AG09319 (cell line): ENCODE data around the gene EBLN2.
A peak's percentile ranks its signal among the peaks of the same experiment; 100 is the strongest.
"Not testable (repeated sequence)": the region's sequence is repeated elsewhere in the genome, so short reads cannot be mapped to it uniquely, and the experiment has no call there.

Source experiments
- DNase-seq: peaks from one replicate; pipeline ENCODE4 v3.0.0-alpha.2; 2010; ENCODE audit warnings: low read depth; ENCODE audit errors: extremely low read depth
- CTCF ChIP-seq: IDR thresholded peaks from 2 replicates; pipeline ENCODE4 v1.5.1; 2011; ENCODE audit warnings: low read depth, mild to moderate bottlenecking, inconsistent platforms, low read length, moderate library complexity

The EBLN2 gene

GRCh38 chr3:73060302-73060723 is 1.1 kb upstream of the EBLN2 start:
- peak; percentile 61 for DNase-seq
- no peak for TF ChIP-seq CTCF

- not testable (repeated sequence) for DNase-seq
These were observed 4.8 kb downstream of the EBLN2 start for GRCh38 chr3:73066243-73066642.

GRCh38 chr3:73068419-73068818 is 7.0 kb downstream of the EBLN2 start:
- TF ChIP-seq CTCF, result no peak
- DNase-seq, result no peak

DNA sequence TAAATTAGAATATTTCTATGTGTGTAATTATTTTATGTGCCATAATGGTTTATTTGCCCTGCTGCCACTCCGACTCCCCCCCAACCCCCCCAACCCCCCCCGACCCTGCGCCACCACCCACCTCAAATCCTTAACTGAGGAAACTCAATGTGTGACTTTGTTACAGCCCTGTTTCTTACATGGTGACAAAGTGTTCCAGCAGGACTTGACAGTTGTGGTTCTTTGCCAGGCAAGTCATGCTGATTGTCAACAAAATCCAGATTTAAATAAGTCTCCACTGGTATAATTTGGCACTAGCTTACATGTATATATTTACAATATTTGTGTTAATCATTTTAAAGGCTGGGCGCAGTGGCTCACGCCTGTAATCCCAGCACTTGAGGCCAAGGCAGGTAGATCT is 7.7 kb downstream of the EBLN2 start:
- no peak for TF ChIP-seq CTCF
- no peak for DNase-seq

- no peak for DNase-seq
- no peak for TF ChIP-seq CTCF
These were observed 8.5 kb downstream of the EBLN2 start for GRCh38 chr3:73069775-73070444.

DNA sequence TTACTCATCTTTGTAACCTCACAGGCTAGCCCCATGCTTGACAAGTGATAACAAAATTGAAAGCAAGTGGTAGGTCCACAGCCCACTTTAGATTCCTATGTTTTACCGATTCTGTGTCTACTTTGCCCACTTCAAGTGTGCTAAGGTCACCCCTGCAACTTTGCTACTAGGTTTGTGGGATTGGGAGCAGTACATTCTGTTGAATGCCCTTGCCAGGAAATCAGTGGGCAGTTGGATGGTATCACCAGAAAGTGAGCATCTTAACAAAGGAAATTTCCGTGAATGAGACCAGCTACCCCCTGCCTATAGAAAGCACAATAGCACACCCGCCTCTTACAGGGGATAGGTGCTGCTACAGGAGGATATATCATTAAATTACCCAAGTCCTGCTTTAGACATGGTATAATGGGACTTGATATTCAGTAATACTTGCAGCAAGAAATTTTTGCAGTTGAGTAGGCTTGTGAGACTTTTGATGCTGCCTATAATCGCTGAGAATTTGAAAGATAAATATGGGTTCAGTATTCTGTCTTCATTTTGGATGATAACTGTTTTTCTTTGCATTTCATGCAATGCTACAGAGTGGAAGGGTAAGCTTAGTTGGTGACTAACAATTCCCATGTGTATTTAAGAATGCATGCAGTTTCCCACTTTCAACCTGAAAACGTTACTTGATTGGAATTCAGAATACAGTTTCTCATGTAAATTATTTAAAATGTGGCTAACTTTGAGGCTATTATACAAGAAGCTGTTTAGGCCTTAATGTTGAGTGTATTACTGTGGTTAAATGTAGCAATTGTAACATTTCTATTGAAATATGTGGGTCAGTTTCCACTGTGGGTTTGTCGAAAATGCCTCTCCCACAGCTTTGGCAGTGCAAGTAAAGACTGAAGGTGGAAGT is 9.5 kb downstream of the EBLN2 start:
- peak; percentile 52 for DNase-seq

GRCh38 chr3:73071952-73072351 is 10.5 kb downstream of the EBLN2 start:
- TF ChIP-seq CTCF, result no peak
- DNase-seq, result no peak

More for the DNA sequence above, 9.5 kb downstream of the EBLN2 start:
- no peak for TF ChIP-seq CTCF
